HTERT RPE-1 (cell line): Measurements from ENCODE around the gene CHRNA5.

Source experiments
- in situ Hi-C: fragments of 300-500 bp; cut with MboI; formaldehyde crosslinking; loops from 4 replicates; pipeline ENCODE4 v1.14.3; 2020; ENCODE audit warnings: low sequenced_read_pairs

The CHRNA5 gene

DNA sequence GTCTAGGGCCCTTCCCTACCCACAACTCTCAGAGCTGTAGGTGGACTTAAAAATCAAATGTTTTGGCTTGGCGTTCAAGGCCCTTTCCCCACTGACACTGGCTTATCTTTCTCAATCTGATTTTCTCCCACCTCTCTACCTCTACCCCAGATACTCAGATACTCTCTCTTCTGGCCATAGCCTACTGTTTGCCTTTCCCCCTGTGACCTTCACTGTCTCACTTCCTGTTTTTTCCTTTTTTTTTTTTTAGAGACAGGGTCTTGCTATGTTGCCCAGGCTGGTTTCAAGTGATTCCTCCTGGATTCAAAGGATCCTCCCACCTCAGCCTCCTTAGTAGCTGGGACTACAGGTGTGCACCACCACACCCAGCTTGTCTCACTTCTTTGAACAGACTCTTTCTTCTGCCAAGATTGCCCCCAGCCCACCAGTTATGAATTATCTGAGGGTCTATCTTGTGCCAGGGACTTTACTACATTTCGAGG lies 71.1 kb downstream of the CHRNA5 start:
- in situ Hi-C loops = no loop called here

DNA sequence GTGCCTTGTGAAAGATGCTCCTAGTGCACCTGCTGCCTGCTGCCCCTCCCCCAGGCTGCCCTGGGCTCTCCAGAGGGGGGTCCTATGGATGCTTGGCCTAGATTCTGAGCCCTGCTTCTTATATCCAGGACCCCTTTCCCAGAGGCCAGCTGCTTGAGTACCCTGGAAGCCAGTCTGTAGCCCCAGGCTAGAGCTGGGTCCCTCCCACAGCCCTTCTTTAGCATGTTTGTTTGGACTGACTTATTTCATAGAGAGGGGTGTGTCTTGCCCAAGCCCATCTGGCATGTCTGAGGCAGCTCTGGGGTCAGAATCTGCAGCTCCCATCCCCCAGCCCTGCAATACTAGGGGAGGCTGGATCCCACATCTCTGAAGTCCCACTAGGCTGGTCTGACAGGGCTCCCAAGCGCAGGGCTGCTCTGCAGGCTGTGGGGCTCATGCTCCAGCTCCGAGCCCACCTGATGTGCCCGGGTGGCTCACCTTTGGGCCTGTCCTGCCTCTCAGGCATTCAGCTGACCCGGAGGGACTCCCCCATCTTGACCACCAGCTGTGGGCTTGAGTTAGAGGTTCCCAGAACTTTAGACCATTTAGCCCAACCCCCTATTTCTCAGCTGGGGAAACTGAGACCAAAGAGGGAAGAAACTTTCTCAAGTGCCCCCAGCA lies 72.6 kb downstream of the CHRNA5 start:
- in situ Hi-C loops = no loop called here

DNA sequence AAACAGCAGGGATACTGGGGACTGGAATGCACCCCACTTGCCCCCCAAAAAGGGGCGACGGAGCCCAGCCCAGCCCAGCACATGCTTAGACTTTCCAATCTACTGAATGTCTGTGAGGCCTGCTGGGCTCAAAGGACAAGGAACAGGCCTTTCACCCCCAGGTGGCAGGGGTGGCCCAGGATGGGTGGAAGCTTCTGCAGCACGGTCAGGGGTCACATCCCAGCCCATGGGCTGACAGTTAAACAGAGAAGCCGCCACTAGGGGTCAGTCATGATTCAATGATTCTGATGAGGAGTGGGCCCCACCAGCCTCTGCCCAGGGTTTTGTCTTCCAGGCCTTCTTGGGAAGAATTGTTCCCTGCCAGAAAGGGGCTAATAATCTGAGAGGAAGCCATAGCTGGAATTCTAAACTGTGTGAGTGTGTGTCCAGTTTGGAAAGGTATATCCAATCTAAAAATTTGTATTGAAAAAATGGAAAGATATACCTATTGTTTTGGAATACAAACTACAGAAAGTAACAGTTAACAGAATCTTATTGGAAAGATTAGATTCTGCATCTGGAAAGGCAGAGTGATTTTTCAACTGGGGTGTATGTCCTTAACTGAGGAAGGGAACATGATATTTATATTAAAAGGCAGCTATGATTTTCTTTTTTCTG lies 73.5 kb downstream of the CHRNA5 start:
- in situ Hi-C loops = no loop called here

DNA sequence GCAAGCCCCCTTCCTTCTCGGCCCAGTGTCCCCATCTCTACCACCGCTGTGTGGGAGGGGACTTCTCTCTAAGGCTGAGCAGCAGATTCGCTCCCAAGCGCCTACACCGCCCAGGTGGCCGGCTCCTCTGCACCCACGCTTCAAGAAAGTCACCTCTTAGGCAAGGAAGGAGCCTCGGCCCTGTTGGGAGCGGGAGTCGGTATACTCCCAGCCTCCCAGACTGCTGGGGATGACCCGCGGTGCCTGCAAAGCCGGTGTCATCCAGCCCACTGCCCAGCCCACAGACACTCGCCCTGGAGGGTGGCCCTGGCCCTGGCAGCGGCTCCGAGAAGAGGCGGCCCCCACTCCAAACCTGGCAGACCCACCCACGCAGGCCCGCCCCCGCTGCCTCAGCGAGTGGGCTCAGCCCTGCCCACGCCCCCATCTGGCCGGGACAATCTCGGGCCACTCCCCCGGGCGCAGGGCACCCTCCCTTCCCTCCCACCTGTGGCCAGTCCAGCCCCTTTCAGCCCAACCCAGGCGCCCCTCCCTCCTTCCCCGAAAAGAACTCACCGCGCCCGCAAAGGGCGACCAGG lies 75.3 kb downstream of the CHRNA5 start:
- in situ Hi-C loops = no loop called here

DNA sequence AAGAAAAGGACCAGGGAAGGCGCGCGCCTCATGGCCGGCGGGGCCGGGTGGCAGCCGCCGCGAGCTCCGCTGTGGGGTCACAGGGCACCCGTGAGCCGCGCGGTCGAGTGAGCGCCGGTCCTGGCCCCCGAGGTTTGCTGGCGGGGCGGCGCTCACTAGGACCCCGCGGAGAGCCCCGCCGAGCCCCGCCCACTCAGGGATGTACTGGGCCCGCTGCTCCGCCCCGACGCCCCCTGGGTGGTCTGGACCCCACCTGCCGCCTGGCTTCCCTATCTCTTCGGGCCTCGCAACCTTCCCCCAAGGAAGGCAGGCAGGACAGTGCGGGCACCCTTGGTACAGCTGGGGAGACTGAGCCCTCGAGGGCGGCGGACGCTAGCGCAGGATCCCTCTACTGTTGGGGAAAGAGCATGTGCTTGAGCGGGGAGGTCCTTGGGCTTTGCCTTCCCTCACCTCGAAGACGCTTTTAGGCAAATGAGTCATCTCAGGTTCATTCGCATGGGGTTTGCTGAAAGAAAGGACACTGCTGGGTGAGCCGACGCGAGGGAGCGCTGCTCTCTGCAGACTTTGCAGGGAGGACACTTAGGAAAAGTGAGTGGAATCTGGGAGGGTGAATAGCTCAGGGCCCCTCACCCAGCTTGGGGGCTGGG lies 75.9 kb downstream of the CHRNA5 start, which contains the start of gene CHRNB4:
Gene CHRNB4 (minus strand): TSS at position 109 of the 647 bp plus-strand sequence. CDS start 77 bp downstream, at position 32.
- in situ Hi-C loops = no loop called here

DNA sequence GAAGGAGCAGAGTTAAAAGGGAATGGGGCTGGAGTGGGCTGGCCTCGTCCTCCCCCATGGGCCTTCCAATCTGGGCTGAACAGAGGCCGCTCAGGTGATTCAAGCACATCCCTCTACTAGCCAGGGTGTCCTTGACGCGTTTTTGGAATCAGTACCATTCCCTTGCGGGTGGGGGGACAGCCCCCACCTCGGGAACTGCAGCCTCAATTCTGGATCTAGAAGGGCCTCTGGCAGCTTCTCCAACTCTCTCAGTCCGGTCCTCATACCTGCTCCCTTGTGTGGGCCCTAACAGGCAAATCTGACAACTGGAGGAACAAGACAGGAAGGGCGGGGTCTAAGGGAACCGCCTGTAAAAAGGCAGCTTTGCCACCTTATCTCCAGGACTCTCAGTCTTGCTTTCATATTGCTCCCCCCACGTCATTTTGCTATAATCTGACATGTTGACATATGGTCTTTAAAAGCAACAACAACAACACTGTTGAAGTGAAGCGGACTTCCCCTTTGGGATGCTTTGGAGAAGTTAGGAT lies 76.5 kb downstream of the CHRNA5 start:
- in situ Hi-C loops = no loop called here

DNA sequence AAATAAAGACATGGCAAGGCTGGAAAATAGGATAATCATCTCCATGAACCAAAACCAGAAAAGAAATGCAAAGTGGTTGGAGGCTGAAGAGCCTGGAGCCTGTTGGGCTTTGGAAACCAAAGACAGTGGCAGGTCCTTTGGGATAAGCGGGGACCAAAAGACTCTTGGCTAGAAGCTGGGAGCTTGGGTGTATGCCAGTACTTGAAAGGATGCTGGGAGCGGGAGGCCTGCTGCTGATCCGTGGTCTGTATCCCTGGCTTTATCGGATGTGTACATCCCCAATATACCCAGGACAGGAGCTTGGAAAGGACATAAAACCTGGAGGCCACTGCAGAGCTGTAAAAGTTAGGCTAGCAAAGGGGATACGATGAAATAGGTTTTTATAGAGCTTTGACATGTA lies 77.0 kb downstream of the CHRNA5 start:
- in situ Hi-C loops = no loop called here
